Neuronal stem cell (in vitro differentiated cells): ENCODE measurements around the gene AP3B1.
"Not testable (repeated sequence)": the region's sequence is repeated elsewhere in the genome, so short reads cannot be mapped to it uniquely, and the experiment has no call there.

Experiments used
- DNase-seq: peaks from one replicate; pipeline ENCODE4 v3.0.0-alpha.2; 2013; ENCODE audit warnings: low spot score
- H2AFZ ChIP-seq: one replicate; pipeline ENCODE4 v1.6.1; 2013; ENCODE audit warnings: mild to moderate bottlenecking, low read length, inconsistent platforms
- H2AK5ac ChIP-seq: 2 replicates; pipeline ENCODE4 v1.6.1; 2013; ENCODE audit warnings: low read depth, mild to moderate bottlenecking, inconsistent platforms, low read length, moderate library complexity, mixed read lengths
- H2BK120ac ChIP-seq: 2 replicates; pipeline ENCODE4 v1.6.1; 2013; ENCODE audit warnings: low read depth, mild to moderate bottlenecking, inconsistent platforms, low read length, moderate library complexity, mixed read lengths
- H2BK12ac ChIP-seq: one replicate; pipeline ENCODE4 v1.6.1; 2013; ENCODE audit warnings: low read length, inconsistent platforms
- H2BK15ac ChIP-seq: 2 replicates; pipeline ENCODE4 v1.6.1; 2013; ENCODE audit warnings: mild to moderate bottlenecking, low read length, inconsistent platforms, mixed read lengths
- H2BK5ac ChIP-seq: one replicate; pipeline ENCODE4 v1.6.1; 2013; ENCODE audit warnings: inconsistent platforms, mild to moderate bottlenecking, low read length, moderate library complexity
- H3K14ac ChIP-seq: one replicate; pipeline ENCODE4 v1.6.1; 2013; ENCODE audit warnings: low read length, inconsistent platforms
- H3K18ac ChIP-seq: 2 replicates; pipeline ENCODE4 v1.6.1; 2013; ENCODE audit warnings: low read length, inconsistent platforms
- H3K23ac ChIP-seq: 2 replicates; pipeline ENCODE4 v1.6.1; 2013; ENCODE audit warnings: low read depth, mild to moderate bottlenecking, mixed read lengths, low read length, inconsistent platforms; ENCODE audit not compliant: poor library complexity
- H3K27ac ChIP-seq: replicated peaks from 3 replicates; pipeline ENCODE4 v1.5.1; 2013; ENCODE audit warnings: low read length, inconsistent platforms
- H3K27me3 ChIP-seq, 3 experiments: 2 replicates each; pipeline ENCODE4 v1.6.1; 2013; ENCODE audit warnings: low read length in 3 of 3, mild to moderate bottlenecking in 2 of 3, inconsistent platforms in 1 of 3, low read depth in 1 of 3, mixed read lengths in 1 of 3, moderate library complexity in 1 of 3; ENCODE audit not compliant: control insufficient read depth in 3 of 3, insufficient read depth in 3 of 3
- H3K36me3 ChIP-seq, 2 donors: replicated peaks in 1 of 2; 2 replicates each; pipeline ENCODE4 v1.6.1; 2013; ENCODE audit warnings: low read length in 2 of 2; ENCODE audit not compliant: control insufficient read depth in 2 of 2, insufficient read depth in 2 of 2
- H3K4ac ChIP-seq: 2 replicates; pipeline ENCODE4 v1.6.1; 2013; ENCODE audit warnings: inconsistent platforms, mild to moderate bottlenecking, low read length, moderate library complexity
- H3K4me1 ChIP-seq, 2 donors: 1 replicate in 1 of 2; 2 replicates in 1 of 2; pipeline ENCODE4 v1.6.1; 2013; ENCODE audit warnings: low read length in 2 of 2, low read depth in 1 of 2; ENCODE audit not compliant: control insufficient read depth in 2 of 2, insufficient read depth in 1 of 2
- H3K4me2 ChIP-seq: one replicate; pipeline ENCODE4 v1.6.1; 2013; ENCODE audit warnings: mild to moderate bottlenecking, low read length, inconsistent platforms; ENCODE audit not compliant: insufficient read depth, poor library complexity, severe bottlenecking
- H3K4me3 ChIP-seq, 2 donors: 2 replicates each; pipeline ENCODE4 v1.5.1; 2013; ENCODE audit warnings: low read length in 2 of 2, mild to moderate bottlenecking in 2 of 2, inconsistent platforms in 1 of 2, moderate library complexity in 1 of 2
- H3K79me1 ChIP-seq: one replicate; pipeline ENCODE4 v1.6.1; 2013; ENCODE audit warnings: low read depth, mild to moderate bottlenecking, inconsistent platforms, low read length, moderate library complexity
- H3K9ac ChIP-seq: one replicate; pipeline ENCODE4 v1.6.1; 2013; ENCODE audit warnings: mild to moderate bottlenecking, low read depth, low read length, inconsistent platforms; ENCODE audit not compliant: poor library complexity
- H3K9me3 ChIP-seq, 2 donors: replicated peaks in 1 of 2; 2 replicates each; pipeline versions ENCODE3 to v1.6.1; 2013; ENCODE audit warnings: low read length in 2 of 2, mild to moderate bottlenecking in 2 of 2, inconsistent platforms in 1 of 2, low read depth in 1 of 2, mixed read lengths in 1 of 2, moderate library complexity in 1 of 2; ENCODE audit not compliant: control insufficient read depth in 2 of 2, insufficient read depth in 1 of 2
- H4K8ac ChIP-seq: one replicate; pipeline ENCODE4 v1.6.1; 2013; ENCODE audit warnings: low read depth, mild to moderate bottlenecking, inconsistent platforms, low read length, moderate library complexity
- H4K91ac ChIP-seq: one replicate; pipeline ENCODE4 v1.6.1; 2013; ENCODE audit warnings: low read length, low read depth, mild to moderate bottlenecking, inconsistent platforms; ENCODE audit not compliant: poor library complexity
- WGBS, 2 donors: extraction: QIAGEN DNeasy Blood & Tissue Kit; methylation state at CpG; one replicate each; pipeline ENCODE4 v1.1.7; 2013; ENCODE audit warnings: missing lambda C conversion rate in 2 of 2, mixed read lengths in 1 of 2; ENCODE audit not compliant: insufficient read length in 2 of 2, insufficient replicate concordance in 1 of 2; ENCODE audit errors: extremely low coverage in 2 of 2; 5-methylcytosine and 5-hydroxymethylcytosine counted together

Gene AP3B1

DNA sequence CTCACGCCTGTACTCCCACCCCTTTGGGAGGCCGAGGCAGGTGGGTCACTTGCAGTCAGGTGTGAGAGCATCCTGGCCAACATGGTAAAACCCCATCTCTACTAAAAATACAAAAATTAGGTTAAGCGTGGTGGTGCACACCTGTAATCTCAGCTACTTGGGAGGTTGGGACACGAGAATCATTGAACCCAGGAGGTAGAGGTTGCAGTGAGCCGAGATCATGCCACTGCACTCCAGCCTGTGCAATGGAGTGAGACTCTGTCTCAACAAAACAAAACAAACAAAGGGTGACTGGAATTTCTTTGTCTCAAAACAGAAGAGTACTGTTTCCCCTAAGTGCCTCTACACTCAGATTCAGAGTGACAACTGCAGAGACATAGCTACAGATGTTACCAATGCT, 116.1 kb downstream of the AP3B1 start:
- H3K18ac ChIP-seq = no peak overlapping the region
- H3K36me3 ChIP-seq = peaks cover 5 to 84% of the 10 kb centered on the region in 2 donors
- DNase-seq = no peak
- H2AFZ ChIP-seq = no peak overlapping the region
- no peak overlapping the region for H2AK5ac ChIP-seq
- no peaks in the 10 kb centered on the region for H3K79me1 ChIP-seq
- H4K8ac ChIP-seq = no peak overlapping the region
- H3K4me1 ChIP-seq = no peaks in the 10 kb centered on the region
- H2BK12ac ChIP-seq = no peak overlapping the region
- H2BK5ac ChIP-seq = no peak overlapping the region
- no peak overlapping the region for H3K27ac ChIP-seq
- H3K14ac ChIP-seq = no peak overlapping the region
- no peak overlapping the region for H2BK15ac ChIP-seq
- H3K27me3 ChIP-seq = no peaks in the 10 kb centered on the region
- H3K4me2 ChIP-seq = no peak overlapping the region
- peaks cover 0 to 18% of the 10 kb centered on the region in 2 donors for H3K9me3 ChIP-seq
- H2BK120ac ChIP-seq = no peak overlapping the region
- no peak overlapping the region for H3K9ac ChIP-seq
- no peak overlapping the region for H3K23ac ChIP-seq
- H3K4ac ChIP-seq = no peak overlapping the region
- no peak overlapping the region for H3K4me3 ChIP-seq
- no CpG with 5 or more reads among the region's 5 CpGs for WGBS, 2 donors
- H4K91ac ChIP-seq = no peak overlapping the region

DNA sequence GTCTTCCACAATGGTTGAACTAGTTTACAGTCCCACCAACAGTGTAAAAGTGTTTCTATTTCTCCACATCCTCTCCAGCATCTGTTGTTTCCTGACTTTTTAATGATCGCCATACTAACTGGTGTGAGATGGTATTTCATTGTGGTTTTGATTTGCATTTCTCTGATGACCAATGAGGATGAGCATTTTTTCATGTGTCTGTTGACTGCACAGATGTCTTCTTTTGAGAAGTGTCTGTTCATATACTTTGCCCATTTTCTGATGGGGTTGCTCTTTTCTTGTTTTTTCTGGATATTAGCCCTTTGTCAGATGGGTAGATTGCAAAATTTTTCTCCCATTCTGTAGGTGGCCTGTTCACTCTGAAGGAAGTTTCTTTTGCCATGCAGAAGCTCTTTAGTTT, 124.2 kb downstream of the AP3B1 start:
- H2BK12ac ChIP-seq, H2BK15ac ChIP-seq, H3K27me3 ChIP-seq: not testable (repeated sequence)

DNA sequence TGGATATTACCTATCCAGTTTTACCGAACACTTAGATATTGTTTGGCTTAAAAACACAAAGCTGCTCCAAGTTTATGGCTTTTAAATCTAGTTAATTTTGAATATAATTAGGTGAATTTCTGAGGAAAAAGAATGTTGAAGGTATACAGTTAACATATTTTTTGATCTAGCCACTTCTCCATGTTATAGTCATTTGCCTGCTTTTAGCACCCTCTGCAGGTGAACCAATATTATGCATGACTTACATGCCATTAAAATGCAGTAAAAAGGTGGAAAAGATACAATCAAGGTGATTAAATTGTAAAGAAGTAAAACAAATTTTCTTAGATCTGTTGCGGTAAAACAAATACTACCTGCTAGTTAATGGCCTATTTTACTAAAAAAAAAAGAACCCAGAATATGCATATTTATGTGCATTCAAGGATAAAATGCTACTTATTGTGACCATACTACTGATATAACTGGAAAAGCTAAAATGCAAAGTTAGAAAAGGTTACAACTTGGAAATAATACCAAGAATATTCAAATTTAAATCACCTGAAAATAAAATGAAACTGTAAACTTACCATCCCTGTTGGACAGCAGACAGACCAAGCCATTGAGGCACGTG, 132.1 kb downstream of the AP3B1 start:
- Histone ChIP-seq H2AFZ (no peak overlapping the region), H2BK12ac (no peak overlapping the region), H2BK120ac (no peak overlapping the region), H3K4me1 (no peaks in the 10 kb centered on the region), H3K9me3 (peaks cover 0 to under 1% of the 10 kb centered on the region in 2 donors), H3K4ac (no peak overlapping the region), H2BK5ac (no peak overlapping the region), H3K27me3 (no peaks in the 10 kb centered on the region), H3K9ac (no peak overlapping the region), H3K4me3 (no peak overlapping the region), H2BK15ac (no peak overlapping the region), H4K8ac (no peak overlapping the region), H3K4me2 (no peak overlapping the region), H3K18ac (no peak overlapping the region), H3K14ac (no peak overlapping the region), H2AK5ac (no peak overlapping the region), H3K79me1 (no peaks in the 10 kb centered on the region), H3K36me3 (peaks cover 2 to 74% of the 10 kb centered on the region in 2 donors), H4K91ac (no peak overlapping the region), H3K27ac (no peak overlapping the region), H3K23ac (no peak overlapping the region)
- peak; percentile 17 for DNase-seq
- no CpG with 5 or more reads among the region's 3 CpGs for WGBS, 2 donors

More for the DNA sequence above, 124.2 kb downstream of the AP3B1 start:
- H3K79me1 ChIP-seq, H3K18ac ChIP-seq, H3K4ac ChIP-seq, H2BK5ac ChIP-seq, H2AFZ ChIP-seq, H3K4me2 ChIP-seq, H3K23ac ChIP-seq, H4K8ac ChIP-seq, H2BK120ac ChIP-seq, H4K91ac ChIP-seq, H3K14ac ChIP-seq, H2AK5ac ChIP-seq, H3K4me3 ChIP-seq, H3K4me1 ChIP-seq, DNase-seq, H3K9ac ChIP-seq, H3K27ac ChIP-seq: not testable (repeated sequence)
- WGBS, 2 donors = no CpG with 5 or more reads among the region's 1 CpG
- Histone ChIP-seq H3K36me3 (peaks cover 2 to 51% of the 10 kb centered on the region in 2 donors), H3K9me3 (peaks cover 0 to 33% of the 10 kb centered on the region in 2 donors)

DNA sequence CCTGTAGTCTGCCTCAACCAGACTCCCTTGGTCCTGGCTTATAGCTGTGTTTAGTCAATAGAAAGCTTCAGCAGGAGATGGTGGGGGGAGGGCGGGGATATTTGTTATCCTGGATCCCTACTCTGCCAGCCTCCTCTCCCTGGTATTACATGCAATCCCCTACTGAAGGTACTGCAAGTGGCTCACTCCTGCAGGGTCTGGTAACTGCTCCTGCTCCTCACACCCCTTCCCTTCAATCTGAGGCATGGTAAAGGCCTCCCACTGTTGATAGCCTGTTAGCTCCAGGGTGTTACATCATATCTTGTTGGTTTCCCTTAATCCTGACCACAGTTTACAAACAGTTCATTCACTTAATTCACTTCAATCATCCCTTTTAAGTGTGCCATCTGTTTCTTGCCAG, 137.5 kb downstream of the AP3B1 start:
- no peaks in the 10 kb centered on the region for H3K79me1 ChIP-seq
- no peak overlapping the region for H3K4me3 ChIP-seq
- H4K8ac ChIP-seq = no peak overlapping the region
- no peak overlapping the region for H3K18ac ChIP-seq
- no peak overlapping the region for H3K9ac ChIP-seq
- no peak overlapping the region for H2BK15ac ChIP-seq
- no peak overlapping the region for H3K23ac ChIP-seq
- peaks cover 0 to 30% of the 10 kb centered on the region in 2 donors for H3K9me3 ChIP-seq
- no peak overlapping the region for H2BK12ac ChIP-seq
- H3K4me2 ChIP-seq = no peak overlapping the region
- no peaks in the 10 kb centered on the region for H3K27me3 ChIP-seq
- no peak overlapping the region for H2AFZ ChIP-seq
- H2AK5ac ChIP-seq = no peak overlapping the region
- no CpG with 5 or more reads among the region's 1 CpG for WGBS, 2 donors
- no peak overlapping the region for H2BK120ac ChIP-seq
- H3K36me3 ChIP-seq = peaks cover 5 to 96% of the 10 kb centered on the region in 2 donors
- no peak overlapping the region for H2BK5ac ChIP-seq
- H3K14ac ChIP-seq = no peak overlapping the region
- DNase-seq = no peak
- H3K27ac ChIP-seq = no peak overlapping the region
- H3K4me1 ChIP-seq = no peaks in the 10 kb centered on the region
- H3K4ac ChIP-seq = no peak overlapping the region
- no peak overlapping the region for H4K91ac ChIP-seq
